22Rv1 (cell line): ENCODE data around the gene LAMB2.

Source experiments
- H3K27ac ChIP-seq: fragments of 450-650 bp; 2 replicates; pipeline ENCODE4 v1.5.1; 2017
- CTCF ChIP-seq: fragments of 450-650 bp; IDR thresholded peaks from 2 replicates; pipeline ENCODE4 v1.5.1; 2017; ENCODE audit warnings: mild to moderate bottlenecking
- ZFX ChIP-seq: fragments of 450-650 bp; IDR thresholded peaks from 2 replicates; pipeline ENCODE4 v1.6.1; 2017; ENCODE audit warnings: antibody characterized with exemption, borderline replicate concordance

LAMB2 gene

GRCh38 chr3:49158792-49159191 lies 25.9 kb upstream of the LAMB2 start:
- H3K27ac ChIP-seq, result peak overlapping the region; percentile 36
- TF ChIP-seq ZFX (no peak), CTCF (no peak)

- H3K27ac ChIP-seq, result peak overlapping the region; percentile 36
- TF ChIP-seq CTCF (peak; percentile 89), ZFX (no peak)
Observed at GRCh38 chr3:49158103-49158709, 25.4 kb upstream of the LAMB2 start.

- H3K27ac ChIP-seq, result peak overlapping the region; percentile 36
- TF ChIP-seq CTCF (no peak), ZFX (no peak)
Observed at GRCh38 chr3:49157289-49157688, 24.4 kb upstream of the LAMB2 start.

GRCh38 chr3:49153349-49153912 lies 20.6 kb upstream of the LAMB2 start:
- TF ChIP-seq ZFX (no peak), CTCF (no peak)
- no peak overlapping the region for H3K27ac ChIP-seq

- TF ChIP-seq CTCF, result no peak
- no peak overlapping the region for H3K27ac ChIP-seq
Observed at GRCh38 chr3:49151610-49152009, 18.8 kb upstream of the LAMB2 start.

GRCh38 chr3:49148159-49148558 lies 15.3 kb upstream of the LAMB2 start:
- TF ChIP-seq ZFX (no peak), CTCF (no peak)
- H3K27ac ChIP-seq, result no peak overlapping the region

- H3K27ac ChIP-seq, result no peak overlapping the region
- TF ChIP-seq CTCF (no peak), ZFX (no peak)
Observed at GRCh38 chr3:49140080-49140479, 7.2 kb upstream of the LAMB2 start.
